Measurements from ENCODE around the gene INPP5B. TPM values are rescaled to one million over a fixed set of nuclear protein-coding genes. Genes with fewer than 3 reads are reported as not detected.
"Not testable (repeated sequence)": the region's sequence is repeated elsewhere in the genome, so short reads cannot be mapped to it uniquely, and the experiment has no call there.

The INPP5B gene
- total RNA-seq, 1 experiment from 2014 or later: 21.5 TPM

GRCh38 chr1:37915476-37916093 lies 31.3 kb downstream of the INPP5B start:
- CTCF ChIA-PET: no interaction called here
- Mint-ChIP-seq H3K9me3 (ENCODE audit: low read depth, unreplicated experiment) (no peaks in the 10 kb centered on the region), H3K27ac (ENCODE audit: unreplicated experiment) (no peak overlapping the region), H3K27me3 (ENCODE audit: unreplicated experiment) (no peaks in the 10 kb centered on the region), H3K4me1 (ENCODE audit: low read depth, unreplicated experiment) (no peaks in the 10 kb centered on the region), H3K36me3 (ENCODE audit: insufficient read depth, unreplicated experiment) (no peaks in the 10 kb centered on the region), H3K4me3 (ENCODE audit: low read depth, unreplicated experiment) (no peak overlapping the region)
- no TSS peak for BruUV-seq (replicated peaks)
- intact Hi-C loops (cut with micrococcal nuclease; ENCODE audit: unreplicated experiment): no loop called here
- TF ChIP-seq CTCF (IDR thresholded peaks at IDR 0.05; ENCODE audit: unreplicated experiment): no peak
- DNase-seq: no peak

- Mint-ChIP-seq H3K36me3 (ENCODE audit: insufficient read depth, unreplicated experiment) (no peaks in the 10 kb centered on the region), H3K4me3 (ENCODE audit: low read depth, unreplicated experiment) (no peak overlapping the region), H3K4me1 (ENCODE audit: low read depth, unreplicated experiment) (no peaks in the 10 kb centered on the region), H3K27ac (ENCODE audit: unreplicated experiment) (no peak overlapping the region), H3K27me3 (ENCODE audit: unreplicated experiment) (no peaks in the 10 kb centered on the region), H3K9me3 (ENCODE audit: low read depth, unreplicated experiment) (no peaks in the 10 kb centered on the region)
- intact Hi-C loops (cut with micrococcal nuclease; ENCODE audit: unreplicated experiment): no loop called here
- no peak for DNase-seq
- TF ChIP-seq CTCF (IDR thresholded peaks at IDR 0.05; ENCODE audit: unreplicated experiment): no peak
- CTCF ChIA-PET: interaction anchor here (0.7 kb wide), 1 partner anchor 16 kb away, joined by 3 read pairs; no protein-coding TSS in a partner anchor
- BruUV-seq (replicated peaks): no TSS peak
These were observed 32.0 kb downstream of the INPP5B start for GRCh38 chr1:37914719-37915475.

- BruUV-seq (replicated peaks); H3K27ac Mint-ChIP-seq (ENCODE audit: unreplicated experiment); H3K4me3 Mint-ChIP-seq (ENCODE audit: low read depth, unreplicated experiment); H3K27me3 Mint-ChIP-seq (ENCODE audit: unreplicated experiment); CTCF ChIA-PET; H3K36me3 Mint-ChIP-seq (ENCODE audit: insufficient read depth, unreplicated experiment); DNase-seq; intact Hi-C loops (cut with micrococcal nuclease; ENCODE audit: unreplicated experiment); H3K9me3 Mint-ChIP-seq (ENCODE audit: low read depth, unreplicated experiment): not testable (repeated sequence)
- peaks cover 10% of the 10 kb centered on the region for H3K4me1 Mint-ChIP-seq (ENCODE audit: low read depth, unreplicated experiment)
These were observed 35.4 kb downstream of the INPP5B start for GRCh38 chr1:37911478-37911877.

GRCh38 chr1:37910886-37911285 lies 36.0 kb downstream of the INPP5B start:
- H3K4me3 Mint-ChIP-seq (ENCODE audit: low read depth, unreplicated experiment); H3K27me3 Mint-ChIP-seq (ENCODE audit: unreplicated experiment); H3K9me3 Mint-ChIP-seq (ENCODE audit: low read depth, unreplicated experiment); BruUV-seq (replicated peaks); CTCF ChIA-PET; H3K27ac Mint-ChIP-seq (ENCODE audit: unreplicated experiment); intact Hi-C loops (cut with micrococcal nuclease; ENCODE audit: unreplicated experiment); H3K36me3 Mint-ChIP-seq (ENCODE audit: insufficient read depth, unreplicated experiment); DNase-seq: not testable (repeated sequence)
- peaks cover 10% of the 10 kb centered on the region for H3K4me1 Mint-ChIP-seq (ENCODE audit: low read depth, unreplicated experiment)

GRCh38 chr1:37908531-37908930 lies 38.3 kb downstream of the INPP5B start:
- DNase-seq; BruUV-seq (replicated peaks); H3K4me3 Mint-ChIP-seq (ENCODE audit: low read depth, unreplicated experiment); H3K27ac Mint-ChIP-seq (ENCODE audit: unreplicated experiment); H3K27me3 Mint-ChIP-seq (ENCODE audit: unreplicated experiment); H3K36me3 Mint-ChIP-seq (ENCODE audit: insufficient read depth, unreplicated experiment); CTCF ChIA-PET; intact Hi-C loops (cut with micrococcal nuclease; ENCODE audit: unreplicated experiment); H3K9me3 Mint-ChIP-seq (ENCODE audit: low read depth, unreplicated experiment): not testable (repeated sequence)
- H3K4me1 Mint-ChIP-seq (ENCODE audit: low read depth, unreplicated experiment): peaks cover 10% of the 10 kb centered on the region

GRCh38 chr1:37907416-37908125 lies 39.3 kb downstream of the INPP5B start:
- H3K27me3 Mint-ChIP-seq (ENCODE audit: unreplicated experiment); CTCF ChIA-PET; DNase-seq; H3K27ac Mint-ChIP-seq (ENCODE audit: unreplicated experiment); H3K36me3 Mint-ChIP-seq (ENCODE audit: insufficient read depth, unreplicated experiment); BruUV-seq (replicated peaks); H3K4me3 Mint-ChIP-seq (ENCODE audit: low read depth, unreplicated experiment); intact Hi-C loops (cut with micrococcal nuclease; ENCODE audit: unreplicated experiment); H3K9me3 Mint-ChIP-seq (ENCODE audit: low read depth, unreplicated experiment): not testable (repeated sequence)
- peaks cover 10% of the 10 kb centered on the region for H3K4me1 Mint-ChIP-seq (ENCODE audit: low read depth, unreplicated experiment)

- H3K4me1 Mint-ChIP-seq (ENCODE audit: low read depth, unreplicated experiment): peaks cover 10% of the 10 kb centered on the region
- CTCF ChIA-PET: not testable (repeated sequence)
These were observed 40.3 kb downstream of the INPP5B start for GRCh38 chr1:37906591-37906990.

More at GRCh38 chr1:37906591-37906990, 40.3 kb downstream of the INPP5B start:
- H3K9me3 Mint-ChIP-seq (ENCODE audit: low read depth, unreplicated experiment); H3K36me3 Mint-ChIP-seq (ENCODE audit: insufficient read depth, unreplicated experiment); H3K4me3 Mint-ChIP-seq (ENCODE audit: low read depth, unreplicated experiment); H3K27me3 Mint-ChIP-seq (ENCODE audit: unreplicated experiment); DNase-seq; BruUV-seq (replicated peaks); intact Hi-C loops (cut with micrococcal nuclease; ENCODE audit: unreplicated experiment); H3K27ac Mint-ChIP-seq (ENCODE audit: unreplicated experiment): not testable (repeated sequence)

All from Calu3 (cell line).